Measurements from ENCODE around the gene AP3S1. TPM values are rescaled to one million over a fixed set of nuclear protein-coding genes. Genes with fewer than 3 reads are reported as not detected.
"Not testable (repeated sequence)": the region's sequence is repeated elsewhere in the genome, so short reads cannot be mapped to it uniquely, and the experiment has no call there.

The AP3S1 gene
- total RNA-seq, 1 donor from 2014 or later: 56.6 TPM

- intact Hi-C loops (cut with DNase I): no loop called here
- DNase-seq (ENCODE audit: low spot score): no peak
These were observed 14.2 kb downstream of the AP3S1 start for GRCh38 chr5:115855959-115856358.

GRCh38 chr5:115857057-115857479 is 15.3 kb downstream of the AP3S1 start:
- intact Hi-C loops (cut with DNase I): no loop called here
- no peak for DNase-seq (ENCODE audit: low spot score)

- intact Hi-C loops (cut with DNase I): no loop called here
- no peak for DNase-seq (ENCODE audit: low spot score)
These were observed 16.1 kb downstream of the AP3S1 start for GRCh38 chr5:115857626-115858349.

- DNase-seq (ENCODE audit: low spot score): no peak
- intact Hi-C loops (cut with DNase I): no loop called here
These were observed 16.7 kb downstream of the AP3S1 start for GRCh38 chr5:115858396-115858795.

- intact Hi-C loops (cut with DNase I): no loop called here
These were observed 17.6 kb downstream of the AP3S1 start for GRCh38 chr5:115859378-115859777.

GRCh38 chr5:115869256-115869795 is 27.6 kb downstream of the AP3S1 start:
- no peak for DNase-seq (ENCODE audit: low spot score)
- intact Hi-C loops (cut with DNase I): no loop called here

More at GRCh38 chr5:115859378-115859777, 17.6 kb downstream of the AP3S1 start:
- DNase-seq (ENCODE audit: low spot score): no peak

- no peak for DNase-seq (ENCODE audit: low spot score)
- intact Hi-C loops (cut with DNase I): no loop called here
These were observed 30.7 kb downstream of the AP3S1 start for GRCh38 chr5:115872447-115872846.

GRCh38 chr5:115873392-115873791 is 31.7 kb downstream of the AP3S1 start:
- no peak for DNase-seq (ENCODE audit: low spot score)
- intact Hi-C loops (cut with DNase I): no loop called here

- no peak for DNase-seq (ENCODE audit: low spot score)
- intact Hi-C loops (cut with DNase I): no loop called here
These were observed 33.7 kb downstream of the AP3S1 start for GRCh38 chr5:115875447-115875846.

- intact Hi-C loops (cut with DNase I); DNase-seq (ENCODE audit: low spot score): not testable (repeated sequence)
These were observed 35.6 kb downstream of the AP3S1 start for GRCh38 chr5:115877342-115877741.

GRCh38 chr5:115882434-115882833 is 40.7 kb downstream of the AP3S1 start:
- DNase-seq (ENCODE audit: low spot score); intact Hi-C loops (cut with DNase I): not testable (repeated sequence)

- intact Hi-C loops (cut with DNase I): no loop called here
- no peak for DNase-seq (ENCODE audit: low spot score)
These were observed 43.0 kb downstream of the AP3S1 start for GRCh38 chr5:115884704-115885103.

- DNase-seq (ENCODE audit: low spot score); intact Hi-C loops (cut with DNase I): not testable (repeated sequence)
These were observed 43.5 kb downstream of the AP3S1 start for GRCh38 chr5:115885208-115885607.

- intact Hi-C loops (cut with DNase I): no loop called here
- DNase-seq (ENCODE audit: low spot score): no peak
These were observed 46.3 kb downstream of the AP3S1 start for GRCh38 chr5:115888027-115888426.

- intact Hi-C loops (cut with DNase I): no loop called here
- DNase-seq (ENCODE audit: low spot score): no peak
These were observed 50.3 kb downstream of the AP3S1 start for GRCh38 chr5:115892021-115892420.

- no peak for DNase-seq (ENCODE audit: low spot score)
- intact Hi-C loops (cut with DNase I): no loop called here
These were observed 52.6 kb downstream of the AP3S1 start for GRCh38 chr5:115894342-115894741.

GRCh38 chr5:115895821-115896220 is 54.1 kb downstream of the AP3S1 start:
- DNase-seq (ENCODE audit: low spot score): no peak
- intact Hi-C loops (cut with DNase I): no loop called here

- intact Hi-C loops (cut with DNase I): no loop called here
- no peak for DNase-seq (ENCODE audit: low spot score)
These were observed 56.9 kb downstream of the AP3S1 start for GRCh38 chr5:115898656-115899055.

GRCh38 chr5:115907177-115907576 is 65.4 kb downstream of the AP3S1 start:
- DNase-seq (ENCODE audit: low spot score): no peak
- intact Hi-C loops (cut with DNase I): no loop called here

GRCh38 chr5:115913623-115914400 is 72.1 kb downstream of the AP3S1 start:
- DNase-seq (ENCODE audit: low spot score); intact Hi-C loops (cut with DNase I): not testable (repeated sequence)
